ENCODE data around the gene TMEM259. TPM values are rescaled to one million over a fixed set of nuclear protein-coding genes. Genes with fewer than 3 reads are reported as not detected.

TMEM259 gene
- total RNA-seq, 1 experiment from 2014 or later, result 155 TPM

DNA sequence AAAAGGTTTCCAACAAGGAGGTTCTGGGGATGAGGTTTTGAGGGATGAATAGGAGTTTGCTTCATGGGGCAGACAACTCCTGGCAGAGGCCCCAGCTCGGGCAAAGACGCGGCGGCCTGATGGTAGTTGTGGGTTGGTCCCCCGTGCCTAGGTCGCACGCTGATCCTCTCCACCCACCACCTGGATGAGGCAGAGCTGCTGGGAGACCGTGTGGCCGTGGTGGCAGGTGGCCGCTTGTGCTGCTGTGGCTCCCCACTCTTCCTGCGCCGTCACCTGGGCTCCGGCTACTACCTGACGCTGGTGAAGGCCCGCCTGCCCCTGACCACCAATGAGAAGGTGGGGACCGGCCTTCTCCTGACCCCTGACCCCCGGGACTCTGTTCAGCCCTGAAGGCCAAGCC lies 30.9 kb upstream of the TMEM259 start:
- POLR2A ChIA-PET (ENCODE audit: unreplicated experiment), result no interaction called here

DNA sequence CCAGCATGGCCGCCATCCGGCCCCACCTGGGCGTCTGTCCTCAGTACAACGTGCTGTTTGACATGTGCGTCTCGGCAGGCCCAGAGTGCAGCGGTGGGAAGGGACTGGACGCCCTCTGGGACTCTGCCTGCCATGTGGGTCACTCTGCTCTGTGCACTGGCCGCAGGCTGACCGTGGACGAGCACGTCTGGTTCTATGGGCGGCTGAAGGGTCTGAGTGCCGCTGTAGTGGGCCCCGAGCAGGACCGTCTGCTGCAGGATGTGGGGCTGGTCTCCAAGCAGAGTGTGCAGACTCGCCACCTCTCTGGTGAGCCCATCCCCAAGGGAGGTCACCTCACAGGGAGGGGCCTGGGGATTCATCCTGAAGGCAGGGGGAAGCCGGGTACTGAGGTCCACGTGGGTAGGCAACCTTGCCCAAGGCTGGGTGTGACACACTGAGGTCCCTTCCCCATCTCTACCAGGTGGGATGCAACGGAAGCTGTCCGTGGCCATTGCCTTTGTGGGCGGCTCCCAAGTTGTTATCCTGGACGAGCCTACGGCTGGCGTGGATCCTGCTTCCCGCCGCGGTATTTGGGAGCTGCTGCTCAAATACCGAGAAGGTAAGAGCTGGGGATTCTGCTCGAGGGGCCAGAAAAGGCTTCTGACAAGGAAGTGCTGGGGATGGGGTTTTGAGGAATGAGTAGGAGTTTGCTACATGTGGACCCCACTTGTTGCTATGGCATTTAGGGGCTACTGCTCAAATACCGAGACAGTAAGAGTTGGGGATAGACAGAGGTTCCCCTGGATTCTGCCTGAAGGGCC lies 30.3 kb upstream of the TMEM259 start:
- no peak overlapping the region for H3K27ac ChIP-seq
- ChIA-PET CTCF (no interaction called here), POLR2A (ENCODE audit: unreplicated experiment) (no interaction called here)
- H3K36me3 ChIP-seq (ENCODE audit: low read depth), result no peaks in the 10 kb centered on the region
- no peaks in the 10 kb centered on the region for H3K9me3 ChIP-seq (ENCODE audit: insufficient read depth, low read depth)
- intact Hi-C loops (cut with micrococcal nuclease; ENCODE audit: unreplicated experiment), result no loop called here
- no peaks in the 10 kb centered on the region for H3K79me2 ChIP-seq (ENCODE audit: low read depth)
- H3K4me3 ChIP-seq, result no peak overlapping the region
- no peaks in the 10 kb centered on the region for H3K4me1 ChIP-seq (replicated peaks; ENCODE audit: insufficient read depth)
- no peaks in the 10 kb centered on the region for H4K20me1 ChIP-seq (ENCODE audit: insufficient read depth)
- no peaks in the 10 kb centered on the region for H3K27me3 ChIP-seq (ENCODE audit: insufficient read depth, low read depth)
- no peak overlapping the region for H2AFZ ChIP-seq
- no TSS peak for BruUV-seq (replicated peaks)
- TF ChIP-seq CTCF (conservative IDR thresholded peaks at IDR 0.05) (no peak), EZH2 (IDR thresholded peaks at IDR 0.05; ENCODE audit: low read depth) (no peak)
- no peak overlapping the region for H3K4me2 ChIP-seq
- DNase-seq, result no peak
- peaks cover 12% of the 10 kb centered on the region; the same call in 1 of the 2 replicates for H3F3A ChIP-seq (ENCODE audit: insufficient read depth, low read depth)
- H3K9me2 ChIP-seq (ENCODE audit: insufficient read depth), result no peaks in the 10 kb centered on the region

More for the DNA sequence above, 30.9 kb upstream of the TMEM259 start:
- Histone ChIP-seq H3K4me2 (no peak overlapping the region), H4K20me1 (ENCODE audit: insufficient read depth) (no peaks in the 10 kb centered on the region), H3K27ac (no peak overlapping the region), H3K4me3 (no peak overlapping the region), H3K79me2 (ENCODE audit: low read depth) (no peaks in the 10 kb centered on the region), H3K4me1 (replicated peaks; ENCODE audit: insufficient read depth) (no peaks in the 10 kb centered on the region), H3K9me2 (ENCODE audit: insufficient read depth) (no peaks in the 10 kb centered on the region), H3K9me3 (ENCODE audit: insufficient read depth, low read depth) (no peaks in the 10 kb centered on the region), H2AFZ (no peak overlapping the region), H3K27me3 (ENCODE audit: insufficient read depth, low read depth) (no peaks in the 10 kb centered on the region), H3F3A (ENCODE audit: insufficient read depth, low read depth) (peaks cover 12% of the 10 kb centered on the region; the same call in 1 of the 2 replicates), H3K36me3 (ENCODE audit: low read depth) (no peaks in the 10 kb centered on the region)
- CTCF ChIA-PET, result no interaction called here
- intact Hi-C loops (cut with micrococcal nuclease; ENCODE audit: unreplicated experiment), result no loop called here
- no peak for DNase-seq
- no peak for TF ChIP-seq CTCF (conservative IDR thresholded peaks at IDR 0.05)
- no peak for TF ChIP-seq EZH2 (IDR thresholded peaks at IDR 0.05; ENCODE audit: low read depth)
- BruUV-seq (replicated peaks), result no TSS peak

DNA sequence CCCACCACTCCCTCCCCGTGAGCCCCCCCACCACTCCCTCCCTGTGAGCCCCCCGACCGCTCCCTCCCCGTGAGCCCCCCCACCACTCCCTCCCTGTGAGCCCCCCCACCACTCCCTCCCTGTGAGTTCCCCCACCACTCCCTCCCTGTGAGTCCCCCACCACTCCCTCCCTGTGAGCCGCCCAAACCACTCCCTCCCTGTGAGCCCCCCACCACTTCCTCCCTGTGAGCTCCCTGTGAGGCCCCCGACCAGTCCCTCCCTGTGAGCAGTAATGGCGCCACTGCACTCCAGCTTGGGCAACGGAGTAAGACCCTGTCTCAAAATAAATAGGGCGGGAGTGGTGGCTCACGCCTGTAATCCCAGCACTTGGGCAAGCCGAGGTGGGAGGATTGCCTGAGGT lies 28.9 kb upstream of the TMEM259 start:
- H3K4me1 ChIP-seq (replicated peaks; ENCODE audit: insufficient read depth), result no peaks in the 10 kb centered on the region
- no peaks in the 10 kb centered on the region for H3K79me2 ChIP-seq (ENCODE audit: low read depth)
- intact Hi-C loops (cut with micrococcal nuclease; ENCODE audit: unreplicated experiment), result no loop called here
- no peaks in the 10 kb centered on the region for H3K9me2 ChIP-seq (ENCODE audit: insufficient read depth)
- no peak overlapping the region for H2AFZ ChIP-seq
- no TSS peak for BruUV-seq (replicated peaks)
- no peaks in the 10 kb centered on the region for H3K27me3 ChIP-seq (ENCODE audit: insufficient read depth, low read depth)
- TF ChIP-seq CTCF (conservative IDR thresholded peaks at IDR 0.05), result no peak
- TF ChIP-seq EZH2 (IDR thresholded peaks at IDR 0.05; ENCODE audit: low read depth), result no peak
- no peaks in the 10 kb centered on the region for H4K20me1 ChIP-seq (ENCODE audit: insufficient read depth)
- H3F3A ChIP-seq (ENCODE audit: insufficient read depth, low read depth), result peaks cover 12% of the 10 kb centered on the region; the same call in 1 of the 2 replicates
- no peak overlapping the region for H3K4me3 ChIP-seq
- no peak for DNase-seq
- POLR2A ChIA-PET (ENCODE audit: unreplicated experiment), result no interaction called here
- H3K4me2 ChIP-seq, result no peak overlapping the region
- H3K9me3 ChIP-seq (ENCODE audit: insufficient read depth, low read depth), result no peaks in the 10 kb centered on the region
- CTCF ChIA-PET, result interaction anchor here (0.8 kb wide), 1 partner anchor 53 kb away, joined by 4 read pairs; no protein-coding TSS in a partner anchor
- no peaks in the 10 kb centered on the region for H3K36me3 ChIP-seq (ENCODE audit: low read depth)
- H3K27ac ChIP-seq, result no peak overlapping the region
